ENCODE results near the gene FBXO38. TPM values are rescaled to one million over a fixed set of nuclear protein-coding genes. Genes with fewer than 3 reads are reported as not detected.

The FBXO38 gene
- polyA plus RNA-seq, 1 of the 3 experiments (the other 2 are of a cell fraction): 15.5 TPM

DNA sequence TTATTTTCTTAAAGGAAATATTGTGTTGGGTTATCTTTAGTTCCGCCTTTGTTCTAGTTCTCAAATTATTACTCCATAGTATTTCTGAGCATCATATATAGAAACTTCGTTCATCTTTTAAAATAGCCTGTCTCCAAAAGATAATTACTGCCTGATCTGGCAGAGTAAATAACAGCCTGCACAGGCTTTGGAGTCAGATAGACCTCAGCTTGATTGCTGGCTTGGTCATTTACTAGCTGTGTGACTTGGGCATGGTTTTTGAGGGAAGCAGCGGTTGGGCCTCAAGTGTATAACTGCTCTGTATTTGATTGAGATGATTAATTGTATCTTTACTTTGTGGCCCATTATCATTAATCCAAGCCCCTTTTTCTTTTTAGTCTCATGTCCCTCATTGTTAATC, 50.1 kb downstream of the FBXO38 start:
- Histone ChIP-seq H3K9me3 (no peaks in the 10 kb centered on the region; the same call in 1 of the 2 replicates), H3F3A (replicated peaks; ENCODE audit: insufficient read depth) (peaks cover 5% of the 10 kb centered on the region), H3K4me1 (ENCODE audit: control insufficient read depth in 1 of 2, insufficient read depth in 2 of 2, low read depth in 1 of 2, low read length in 1 of 2) (no peaks in the 10 kb centered on the region), H3K36me3 (replicated peaks in 1 of 2; ENCODE audit: control insufficient read depth in 1 of 2, insufficient read depth in 2 of 2, low read length in 1 of 2) (peaks cover 82% of the 10 kb centered on the region in 2 experiments), H3K27me3 (ENCODE audit: insufficient read depth) (no peaks in the 10 kb centered on the region), H2AFZ (ENCODE audit: low read depth) (no peak overlapping the region), H3K9ac (no peak overlapping the region), H3K4me2 (no peak overlapping the region), H3K4me3 (ENCODE audit: low read depth in 2 of 2, low read length in 1 of 2) (no peak overlapping the region), H3K27ac (ENCODE audit: low read depth in 2 of 2, low read length in 1 of 2) (no peak overlapping the region), H3K79me2 (ENCODE audit: insufficient read depth) (peaks cover 4% of the 10 kb centered on the region; the same call in 1 of the 2 replicates), H4K20me1 (ENCODE audit: insufficient read depth) (no peaks in the 10 kb centered on the region), H3K9me2 (no peaks in the 10 kb centered on the region)
- CTCF ChIA-PET: no interaction called here
- 99% methylated on average over 3 of the region's 3 CpGs for WGBS (ENCODE audit: low lambda C conversion rate)
- POLR2A ChIA-PET: no interaction called here
- TF ChIP-seq RXRA (IDR thresholded peaks at IDR 0.05; ENCODE audit: borderline replicate concordance, low read depth) (no peak), EZH2phosphoT487 (IDR thresholded peaks at IDR 0.05; ENCODE audit: borderline replicate concordance, low read depth) (no peak), NFIC (IDR thresholded peaks at IDR 0.05; ENCODE audit: borderline replicate concordance) (no peak), RCOR1 (IDR thresholded peaks at IDR 0.05; ENCODE audit: low read length) (no peak), FOXM1 (IDR thresholded peaks at IDR 0.05; ENCODE audit: low read depth) (no peak)
- TF ChIP-seq, protein P1, sequence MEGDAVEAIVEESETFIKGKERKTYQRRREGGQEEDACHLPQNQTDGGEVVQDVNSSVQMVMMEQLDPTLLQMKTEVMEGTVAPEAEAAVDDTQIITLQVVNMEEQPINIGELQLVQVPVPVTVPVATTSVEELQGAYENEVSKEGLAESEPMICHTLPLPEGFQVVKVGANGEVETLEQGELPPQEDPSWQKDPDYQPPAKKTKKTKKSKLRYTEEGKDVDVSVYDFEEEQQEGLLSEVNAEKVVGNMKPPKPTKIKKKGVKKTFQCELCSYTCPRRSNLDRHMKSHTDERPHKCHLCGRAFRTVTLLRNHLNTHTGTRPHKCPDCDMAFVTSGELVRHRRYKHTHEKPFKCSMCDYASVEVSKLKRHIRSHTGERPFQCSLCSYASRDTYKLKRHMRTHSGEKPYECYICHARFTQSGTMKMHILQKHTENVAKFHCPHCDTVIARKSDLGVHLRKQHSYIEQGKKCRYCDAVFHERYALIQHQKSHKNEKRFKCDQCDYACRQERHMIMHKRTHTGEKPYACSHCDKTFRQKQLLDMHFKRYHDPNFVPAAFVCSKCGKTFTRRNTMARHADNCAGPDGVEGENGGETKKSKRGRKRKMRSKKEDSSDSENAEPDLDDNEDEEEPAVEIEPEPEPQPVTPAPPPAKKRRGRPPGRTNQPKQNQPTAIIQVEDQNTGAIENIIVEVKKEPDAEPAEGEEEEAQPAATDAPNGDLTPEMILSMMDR (IDR thresholded peaks at IDR 0.05): no peak
- DNase-seq: no peak

DNA sequence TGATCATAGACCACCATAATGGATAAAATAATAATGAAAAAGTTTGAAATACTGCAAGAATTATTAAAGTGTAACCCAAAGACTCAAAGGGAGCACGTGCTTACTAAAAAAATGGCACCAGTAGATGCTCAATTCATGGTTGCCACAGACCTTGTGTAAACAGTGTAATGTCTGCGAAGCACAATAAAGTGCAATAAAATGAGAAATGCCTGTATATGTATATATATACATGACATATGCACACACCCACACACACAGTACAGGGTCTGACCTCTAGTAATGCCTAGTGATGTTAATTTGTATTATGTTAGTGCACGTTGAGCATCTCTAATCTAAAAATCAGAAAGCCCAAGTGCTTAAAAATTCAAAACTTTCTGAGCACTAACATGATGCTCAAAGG, 52.3 kb downstream of the FBXO38 start:
- Histone ChIP-seq H3K27ac (ENCODE audit: low read depth in 2 of 2, low read length in 1 of 2) (no peak overlapping the region), H2AFZ (ENCODE audit: low read depth) (no peak overlapping the region), H3K79me2 (ENCODE audit: insufficient read depth) (no peaks in the 10 kb centered on the region), H3K27me3 (ENCODE audit: insufficient read depth) (no peaks in the 10 kb centered on the region), H3K9me3 (no peaks in the 10 kb centered on the region; the same call in 1 of the 2 replicates), H3K4me1 (ENCODE audit: control insufficient read depth in 1 of 2, insufficient read depth in 2 of 2, low read depth in 1 of 2, low read length in 1 of 2) (no peaks in the 10 kb centered on the region), H3K4me3 (ENCODE audit: low read depth in 2 of 2, low read length in 1 of 2) (no peak overlapping the region), H4K20me1 (ENCODE audit: insufficient read depth) (no peaks in the 10 kb centered on the region), H3K36me3 (replicated peaks in 1 of 2; ENCODE audit: control insufficient read depth in 1 of 2, insufficient read depth in 2 of 2, low read length in 1 of 2) (peaks cover 85 to 90% of the 10 kb centered on the region in 2 experiments), H3F3A (replicated peaks; ENCODE audit: insufficient read depth) (no peaks in the 10 kb centered on the region), H3K9ac (no peak overlapping the region), H3K4me2 (no peak overlapping the region), H3K9me2 (no peaks in the 10 kb centered on the region)
- POLR2A ChIA-PET: no interaction called here
- no peak for DNase-seq
- WGBS (ENCODE audit: low lambda C conversion rate): 95% methylated on average over 3 of the region's 3 CpGs
- TF ChIP-seq, protein P2, sequence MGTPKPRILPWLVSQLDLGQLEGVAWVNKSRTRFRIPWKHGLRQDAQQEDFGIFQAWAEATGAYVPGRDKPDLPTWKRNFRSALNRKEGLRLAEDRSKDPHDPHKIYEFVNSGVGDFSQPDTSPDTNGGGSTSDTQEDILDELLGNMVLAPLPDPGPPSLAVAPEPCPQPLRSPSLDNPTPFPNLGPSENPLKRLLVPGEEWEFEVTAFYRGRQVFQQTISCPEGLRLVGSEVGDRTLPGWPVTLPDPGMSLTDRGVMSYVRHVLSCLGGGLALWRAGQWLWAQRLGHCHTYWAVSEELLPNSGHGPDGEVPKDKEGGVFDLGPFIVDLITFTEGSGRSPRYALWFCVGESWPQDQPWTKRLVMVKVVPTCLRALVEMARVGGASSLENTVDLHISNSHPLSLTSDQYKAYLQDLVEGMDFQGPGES (IDR thresholded peaks at IDR 0.05; ENCODE audit: low read depth, low read length): no peak
- TF ChIP-seq RFX5 (IDR thresholded peaks at IDR 0.05; ENCODE audit: low read length): no peak
- no peak for TF ChIP-seq JUND (IDR thresholded peaks at IDR 0.05)
- no peak for TF ChIP-seq TEAD4 (IDR thresholded peaks at IDR 0.05; ENCODE audit: borderline replicate concordance, insufficient read depth)
- CTCF ChIA-PET: interaction anchor here (2.4 to 2.6 kb wide), 2 partner anchors 295 to 297 kb away, joined by 13 to 22 read pairs; no protein-coding TSS in a partner anchor
